Endothelial cell of umbilical vein (primary cell): ENCODE results near the gene PLB1. TPM values are rescaled to one million over a fixed set of nuclear protein-coding genes. Genes with fewer than 3 reads are reported as not detected.

Experiments
- BruUV-seq: library from RNA; stranded (reverse); fragments of 400-500 nt; replicated peaks from 2 replicates; lab custom pipeline; 2021; lab: Mats Ljungman, UMichigan
- CTCF ChIA-PET: fragments of 300-600, 350-600 bp; sonication (Branson Sonifier 250); formaldehyde crosslinking; loops from one replicate; lab custom pipeline; 2021; ENCODE audit warnings: antibody characterized with exemption, inconsistent platforms; lab: Charles Lee
- POLR2A ChIA-PET: fragments of 300-600, 350-600 bp; sonication (Branson Sonifier 250); formaldehyde crosslinking; loops from one replicate; lab custom pipeline; 2021; ENCODE audit warnings: antibody characterized with exemption, inconsistent platforms; lab: Charles Lee
- DNase-seq: peaks from one replicate; pipeline ENCODE4 v3.0.0-alpha.2; 2011; ENCODE audit warnings: low read depth, low spot score
- FAIRE-seq: peaks from 2 replicates; lab custom pipeline; 2011; peaks lifted over from hg19 to GRCh38; lab: Jason Lieb, UNC
- H2AFZ ChIP-seq: 2 replicates; pipeline ENCODE4 v1.6.0; 2012; ENCODE audit warnings: low read depth, low read length, control low read depth, inconsistent platforms
- H3K27ac ChIP-seq: 2 replicates; pipeline ENCODE4 v1.5.1; 2011; ENCODE audit warnings: low read depth, mild to moderate bottlenecking, control low read depth, low read length, moderate library complexity; ENCODE audit not compliant: insufficient read depth
- H3K27me3 ChIP-seq, 2 experiments: 2 replicates each; pipeline versions ENCODE4 v1.6.0 to v1.6.1; 2011; ENCODE audit warnings: low read length in 2 of 2, mixed read lengths in 1 of 2; ENCODE audit not compliant: control insufficient read depth in 2 of 2, insufficient read depth in 2 of 2
- H3K36me3 ChIP-seq, 2 experiments: 2 replicates in 1 of 2; 3 replicates in 1 of 2; pipeline ENCODE4 v1.5.1; 2011; ENCODE audit warnings: low read length in 2 of 2, mild to moderate bottlenecking in 1 of 2, moderate library complexity in 1 of 2; ENCODE audit not compliant: control insufficient read depth in 2 of 2, insufficient read depth in 2 of 2; ENCODE audit errors: extremely low read depth in 1 of 2
- H3K4me1 ChIP-seq: 3 replicates; pipeline ENCODE4 v1.5.1; 2011; ENCODE audit warnings: mild to moderate bottlenecking, low read length; ENCODE audit not compliant: control insufficient read depth, insufficient read depth; ENCODE audit errors: extremely low read depth
- H3K4me2 ChIP-seq: 2 replicates; pipeline ENCODE4 v1.6.1; 2011; ENCODE audit warnings: low read length, control low read depth, mixed read lengths; ENCODE audit not compliant: insufficient read depth
- H3K4me3 ChIP-seq, 3 experiments: fragments of 200-600 bp in 1 of 3; sonication (generic), shearing (Covaris generic) in 1 of 3; replicated peaks in 1 of 3; 2 replicates each; pipeline ENCODE4 v1.5.1; 2011 to 2016; ENCODE audit warnings: control low read depth in 3 of 3, low read length in 3 of 3, mild to moderate bottlenecking in 2 of 3, inconsistent platforms in 1 of 3, low read depth in 1 of 3, moderate library complexity in 1 of 3; ENCODE audit not compliant: insufficient read depth in 1 of 3
- H3K79me2 ChIP-seq: 2 replicates; pipeline ENCODE4 v1.6.0; 2012; ENCODE audit warnings: low read length, inconsistent platforms; ENCODE audit not compliant: control insufficient read depth, insufficient read depth
- H3K9ac ChIP-seq: replicated peaks from 2 replicates; pipeline ENCODE3; 2011; ENCODE audit warnings: low read length, control low read depth; ENCODE audit not compliant: insufficient read depth; ENCODE audit errors: extremely low read depth
- H3K9me1 ChIP-seq: replicated peaks from 3 replicates; pipeline ENCODE4 v1.6.0; 2011; ENCODE audit warnings: mild to moderate bottlenecking, low read length; ENCODE audit not compliant: control insufficient read depth, insufficient read depth; ENCODE audit errors: extremely low read depth
- H3K9me3 ChIP-seq: replicated peaks from 2 replicates; pipeline ENCODE4 v1.5.1; 2012; ENCODE audit warnings: low read length, inconsistent platforms; ENCODE audit not compliant: control insufficient read depth, insufficient read depth
- H4K20me1 ChIP-seq: replicated peaks from 2 replicates; pipeline ENCODE3; 2011; ENCODE audit warnings: mild to moderate bottlenecking, low read length; ENCODE audit not compliant: control insufficient read depth, insufficient read depth; ENCODE audit errors: extremely low read depth
- CTCF ChIP-seq, 2 donors: IDR thresholded peaks; 1 replicate in 1 of 2; 2 replicates in 1 of 2; pipeline ENCODE4 v1.5.1; 2011; ENCODE audit warnings: low read length in 2 of 2, mild to moderate bottlenecking in 2 of 2, moderate library complexity in 2 of 2, control low read depth in 1 of 2, inconsistent platforms in 1 of 2, low read depth in 1 of 2; ENCODE audit not compliant: insufficient read depth in 1 of 2; ENCODE audit errors: extremely low read depth in 1 of 2
- FOS ChIP-seq: IDR thresholded peaks from 2 replicates; pipeline ENCODE4 v1.6.1; 2011; ENCODE audit warnings: mild to moderate bottlenecking, low read length, moderate library complexity, borderline replicate concordance; ENCODE audit not compliant: insufficient read depth
- JUN ChIP-seq: IDR thresholded peaks from 2 replicates; pipeline ENCODE4 v1.6.1; 2011; ENCODE audit warnings: borderline replicate concordance, low read depth; ENCODE audit not compliant: insufficient read length, insufficient read depth
- dilution Hi-C: fragments of 300-500 bp; cut with MboI; formaldehyde crosslinking; loops from one replicate; pipeline ENCODE4 v1.15.0; 2019; ENCODE audit warnings: low sequenced_read_pairs; ENCODE audit not compliant: extremely low pct_ligation_motif_present
- intact Hi-C: fragments of 100-400 bp; cut with micrococcal nuclease; formaldehyde crosslinking; loops from one replicate; pipeline ENCODE4 v1.10.0; 2022
- polyA plus RNA-seq, 4 experiments: library from polyadenylated mRNA; depleted of rRNA in 3 of 4; stranded (reverse) in 3 of 4; unstranded in 1 of 4; fragments of >200 nt; gene quantifications; 2 replicates each; pipeline versions ENCODE4 v1.2.1 to v1.2.3, GENCODE V29; 2011 to 2012; ENCODE audit warnings: missing spikeins in 1 of 4
- total RNA-seq: library from RNA; stranded (reverse); gene quantifications from 2 replicates; pipeline ENCODE4 v1.2.3, GENCODE V29; 2021

Gene PLB1
- total and polyA plus RNA-seq, 2 donors (not counting 3 experiments of a cell fraction or from before 2014, with no cell fraction given), result 0.75 to 0.80 TPM

- no peaks in the 10 kb centered on the region for H4K20me1 ChIP-seq
These were observed 185.7 kb downstream of the PLB1 start for GRCh38 chr2:28681606-28682005.

More at GRCh38 chr2:28681606-28682005, 185.7 kb downstream of the PLB1 start:
- H3K4me3 ChIP-seq, result no peak overlapping the region
- dilution Hi-C loops (no loop called here), intact Hi-C loops (no loop called here)
- no peaks in the 10 kb centered on the region for H3K36me3 ChIP-seq
- H3K9me1 ChIP-seq, result no peaks in the 10 kb centered on the region
- ChIA-PET POLR2A (interaction anchor here (0.7 kb wide), 1 partner anchor 60 kb away, joined by 4 read pairs; no protein-coding TSS in a partner anchor), CTCF (interaction anchor here (1.1 kb wide), 1 partner anchor 18 kb away, joined by 3 read pairs; no protein-coding TSS in a partner anchor)
- BruUV-seq, result no TSS peak
- no peak overlapping the region for H2AFZ ChIP-seq
- peaks cover 12% of the 10 kb centered on the region for H3K4me1 ChIP-seq
- no peaks in the 10 kb centered on the region for H3K27me3 ChIP-seq
- no peak for FAIRE-seq
- H3K4me2 ChIP-seq, result no peak overlapping the region
- TF ChIP-seq CTCF (IDR thresholded peaks at IDR 0.05; ENCODE audit: extremely low read depth in 1 of 2, insufficient read depth in 1 of 2, low read depth in 1 of 2, low read length in 2 of 2), result no peak
- no peak for TF ChIP-seq FOS
- no peak for TF ChIP-seq JUN
- no peaks in the 10 kb centered on the region for H3K79me2 ChIP-seq
- no peak for DNase-seq
- H3K9me3 ChIP-seq, result no peaks in the 10 kb centered on the region
- peak overlapping the region; percentile 32 for H3K27ac ChIP-seq
- no peak overlapping the region for H3K9ac ChIP-seq
